Sigmoid colon (tissue), 7 donors: ENCODE data around the gene TTC27. TPM values are rescaled to one million over a fixed set of nuclear protein-coding genes. Genes with fewer than 3 reads are reported as not detected.
A peak's percentile ranks its signal among the peaks of the same experiment; 100 is the strongest.

Experiments
- DNase-seq: peaks from one replicate; pipeline ENCODE4 v3.0.0-alpha.2; 2019
- H3K27ac ChIP-seq, 4 donors: fragments of 200-600 bp; sonication (generic); one replicate each; pipeline ENCODE4 v1.5.1; 2016 to 2019; ENCODE audit warnings: mild to moderate bottlenecking in 1 of 4
- H3K27me3 ChIP-seq, 3 donors: fragments of 200-600 bp; sonication (generic); one replicate each; pipeline ENCODE4 v1.5.1; 2019; ENCODE audit warnings: mild to moderate bottlenecking in 1 of 3
- H3K36me3 ChIP-seq, 4 donors: fragments of 200-600 bp; sonication (generic); one replicate each; pipeline ENCODE4 v1.5.1; 2016 to 2019
- H3K4me1 ChIP-seq, 4 donors: fragments of 200-600 bp; sonication (generic); one replicate each; pipeline ENCODE4 v1.5.1; 2017 to 2019
- H3K4me3 ChIP-seq, 4 donors: fragments of 200-600 bp; sonication (generic); one replicate each; pipeline ENCODE4 v1.5.1; 2017 to 2019; ENCODE audit warnings: mild to moderate bottlenecking in 2 of 4, moderate library complexity in 1 of 4
- H3K9me3 ChIP-seq, 4 donors: fragments of 200-600 bp in 3 of 4; sonication (generic) in 3 of 4; one replicate each; pipeline versions ENCODE4 v1.5.1 to v1.6.1; 2013 to 2019
- CTCF ChIP-seq, 4 experiments: fragments of 450-650 bp in 3 of 4; fragments of 200-600 bp in 1 of 4; IDR thresholded peaks; one replicate each; pipeline ENCODE4 v1.5.1; 2016 to 2019; ENCODE audit warnings: antibody characterized with exemption in 4 of 4, mild to moderate bottlenecking in 3 of 4, moderate library complexity in 2 of 4
- EP300 ChIP-seq, 4 donors: sonication (generic); formaldehyde crosslinking; IDR thresholded peaks; one replicate each; pipeline ENCODE4 v1.6.1; 2017; ENCODE audit warnings: antibody characterized with exemption in 4 of 4
- POLR2A ChIP-seq, 2 donors: fragments of 450-650 bp; IDR thresholded peaks; one replicate each; pipeline ENCODE4 v1.6.1; 2016; ENCODE audit warnings: antibody characterized with exemption in 2 of 2, mild to moderate bottlenecking in 2 of 2, moderate library complexity in 2 of 2
- POLR2AphosphoS5 ChIP-seq, 4 donors: sonication (generic); formaldehyde crosslinking; IDR thresholded peaks; one replicate each; pipeline ENCODE4 v1.6.1; 2017; ENCODE audit warnings: antibody characterized with exemption in 4 of 4
- WGBS, 2 donors: extraction: QIAGEN DNeasy Blood & Tissue Kit; methylation state at CpG; one replicate each; pipeline ENCODE4 v1.1.7; 2013; 5-methylcytosine and 5-hydroxymethylcytosine counted together
- intact Hi-C: fragments of 100-400 bp; cut with DNase I; formaldehyde crosslinking; loops from one replicate; pipeline ENCODE4 v1.15.1; 2023
- polyA plus RNA-seq, 3 donors: library from polyadenylated mRNA; stranded (reverse); fragments of 200-250 nt; gene quantifications; one replicate each; pipeline ENCODE4 v1.2.3, GENCODE V29; 2013
- total RNA-seq, 4 donors: library from RNA; depleted of rRNA; stranded (reverse); fragments of >200 nt; gene quantifications; one replicate each; pipeline ENCODE4 v1.1.0, GENCODE V29; 2016
- donor health status: healthy with polysubstance abuse.
- donor health status: Bipolar disorder and iron deficiency.
- donor health status: healthy.

The TTC27 gene
- total and polyA plus RNA-seq, 7 donors = 3.0 to 22.5 (median 14.1) TPM

- no peak for TF ChIP-seq EP300 (IDR thresholded peaks at IDR 0.05)
- TF ChIP-seq CTCF (IDR thresholded peaks at IDR 0.05) = peak in 3 of 4 experiments; percentile 53 to 66 (median 53)
- TF ChIP-seq POLR2AphosphoS5 (IDR thresholded peaks at IDR 0.05) = no peak
- no peak for TF ChIP-seq POLR2A (IDR thresholded peaks at IDR 0.05)
- Histone ChIP-seq H3K4me1 (peaks cover 0 to 3% (median 0%) of the 10 kb centered on the region in 4 donors), H3K27me3 (no peaks in the 10 kb centered on the region), H3K36me3 (peaks cover 0 to 2% (median 0%) of the 10 kb centered on the region in 4 donors), H3K27ac (no peak overlapping the region), H3K4me3 (no peak overlapping the region), H3K9me3 (no peaks in the 10 kb centered on the region)
- intact Hi-C loops = loop anchor here (1.0 to 10.0 kb wide), 3 partner anchors 174 to 602 kb away; partner anchors contain the start of gene LTBP1
- 65 to 71% methylated on average over 6 of the region's 6 CpGs for WGBS, 2 donors
- DNase-seq = no peak
Measured at GRCh38 chr2:32772638-32773447, 145.0 kb downstream of the TTC27 start.

GRCh38 chr2:32773448-32773808 is 145.6 kb downstream of the TTC27 start:
- Histone ChIP-seq H3K9me3 (no peaks in the 10 kb centered on the region), H3K36me3 (peaks cover 0 to 7% (median 0%) of the 10 kb centered on the region in 4 donors), H3K4me3 (no peak overlapping the region), H3K4me1 (peaks cover 0 to 3% (median 0%) of the 10 kb centered on the region in 4 donors), H3K27me3 (no peaks in the 10 kb centered on the region), H3K27ac (no peak overlapping the region)
- intact Hi-C loops = loop anchor here (5.0 to 10.0 kb wide), 2 partner anchors 174 to 601 kb away; partner anchors contain the start of gene LTBP1
- no peak for DNase-seq
- WGBS, 2 donors = 93 to 97% methylated on average over 5 of the region's 5 CpGs
- TF ChIP-seq POLR2A (IDR thresholded peaks at IDR 0.05) = no peak
- no peak for TF ChIP-seq EP300 (IDR thresholded peaks at IDR 0.05)
- TF ChIP-seq CTCF (IDR thresholded peaks at IDR 0.05) = no peak
- no peak for TF ChIP-seq POLR2AphosphoS5 (IDR thresholded peaks at IDR 0.05)

- peaks cover 0 to 30% (median 0%) of the 10 kb centered on the region in 4 donors for H3K36me3 ChIP-seq
- no peak overlapping the region for H3K27ac ChIP-seq
- intact Hi-C loops = loop anchor here (10.0 kb wide), 1 partner anchor 599 kb away; no protein-coding TSS in a partner anchor
- TF ChIP-seq EP300 (IDR thresholded peaks at IDR 0.05) (no peak), POLR2A (IDR thresholded peaks at IDR 0.05) (no peak), POLR2AphosphoS5 (IDR thresholded peaks at IDR 0.05) (no peak), CTCF (IDR thresholded peaks at IDR 0.05) (no peak)
- no peak for DNase-seq
- H3K27me3 ChIP-seq = no peaks in the 10 kb centered on the region
- no peak overlapping the region for H3K4me3 ChIP-seq
- peaks cover 0 to 3% (median 0%) of the 10 kb centered on the region in 4 donors for H3K4me1 ChIP-seq
- WGBS, 2 donors = 90 to 94% methylated on average over 1 of the region's 1 CpG
- H3K9me3 ChIP-seq = peaks cover 0 to 6% (median 0%) of the 10 kb centered on the region in 4 donors
Measured at GRCh38 chr2:32775954-32776353, 148.1 kb downstream of the TTC27 start.

GRCh38 chr2:32777714-32778113 is 149.9 kb downstream of the TTC27 start:
- no peak for DNase-seq
- H3K4me3 ChIP-seq = no peak overlapping the region
- 78 to 91% methylated on average over 6 of the region's 6 CpGs for WGBS, 2 donors
- H3K36me3 ChIP-seq = peaks cover 0 to 40% (median 0%) of the 10 kb centered on the region in 4 donors
- H3K9me3 ChIP-seq = peaks cover 0 to 10% (median 0%) of the 10 kb centered on the region in 4 donors
- intact Hi-C loops = loop anchor here (10.0 kb wide), 1 partner anchor 597 kb away; no protein-coding TSS in a partner anchor
- peaks cover 0 to 3% (median 0%) of the 10 kb centered on the region in 4 donors for H3K4me1 ChIP-seq
- H3K27ac ChIP-seq = no peak overlapping the region
- H3K27me3 ChIP-seq = no peaks in the 10 kb centered on the region
- TF ChIP-seq CTCF (IDR thresholded peaks at IDR 0.05) (no peak), EP300 (IDR thresholded peaks at IDR 0.05) (no peak), POLR2A (IDR thresholded peaks at IDR 0.05) (no peak), POLR2AphosphoS5 (IDR thresholded peaks at IDR 0.05) (no peak)
